HG03575 (cell line): Measurements from ENCODE around the gene GPC5.
"Not testable (repeated sequence)": the region's sequence is repeated elsewhere in the genome, so short reads cannot be mapped to it uniquely, and the experiment has no call there.

Source experiments
- ATAC-seq: cut with Tn5 transposase; IDR thresholded peaks from one replicate; pipeline ENCODE4 v1.9.1; 2021; ENCODE audit not compliant: unreplicated experiment, insufficient number of reproducible peaks, low FRiP score; ENCODE audit errors: extremely low read depth

The GPC5 gene

DNA sequence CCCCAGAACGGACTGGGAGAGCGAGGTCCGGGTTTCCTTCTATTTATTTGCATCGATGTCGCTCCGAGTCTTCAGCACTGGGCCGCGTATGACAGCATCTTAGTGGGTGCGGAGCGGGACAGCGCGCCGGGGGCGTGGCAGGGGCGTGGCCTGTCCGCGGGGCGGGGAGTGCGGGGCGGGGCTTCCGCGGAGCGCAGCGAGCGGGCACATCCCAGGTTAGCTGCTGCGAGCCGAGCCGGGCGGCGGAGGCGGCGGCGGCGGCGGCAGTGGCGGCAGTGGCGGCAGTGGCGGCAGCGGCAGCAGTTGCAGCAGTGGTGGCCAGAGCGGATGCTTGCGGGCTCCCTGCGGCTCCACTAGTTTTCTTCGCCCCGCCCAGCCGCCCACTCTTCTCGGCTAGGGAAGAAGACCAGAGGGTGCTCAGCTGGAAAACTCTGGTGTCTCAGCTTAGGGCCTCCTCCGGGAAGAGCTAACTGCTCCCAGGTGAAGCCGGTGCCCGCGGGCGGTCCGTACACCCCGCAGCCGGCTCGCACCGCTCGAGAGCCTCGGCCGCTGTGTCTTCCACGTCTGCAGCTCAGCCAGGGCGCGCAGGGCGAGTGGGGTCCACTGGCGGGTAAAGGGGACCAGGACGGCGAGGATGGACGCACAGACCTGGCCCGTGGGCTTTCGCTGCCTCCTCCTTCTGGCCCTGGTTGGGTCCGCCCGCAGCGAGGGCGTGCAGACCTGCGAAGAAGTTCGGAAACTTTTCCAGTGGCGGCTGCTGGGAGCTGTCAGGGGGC, at the start of gene GPC5:
TSS of gene GPC5 (plus strand) at position 209 of the 776 bp plus-strand sequence.
- peak; percentile 70 for ATAC-seq

GRCh38 chr13:91348906-91349435, 49.5 kb upstream of the GPC5 start:
- peak; percentile 22 for ATAC-seq

DNA sequence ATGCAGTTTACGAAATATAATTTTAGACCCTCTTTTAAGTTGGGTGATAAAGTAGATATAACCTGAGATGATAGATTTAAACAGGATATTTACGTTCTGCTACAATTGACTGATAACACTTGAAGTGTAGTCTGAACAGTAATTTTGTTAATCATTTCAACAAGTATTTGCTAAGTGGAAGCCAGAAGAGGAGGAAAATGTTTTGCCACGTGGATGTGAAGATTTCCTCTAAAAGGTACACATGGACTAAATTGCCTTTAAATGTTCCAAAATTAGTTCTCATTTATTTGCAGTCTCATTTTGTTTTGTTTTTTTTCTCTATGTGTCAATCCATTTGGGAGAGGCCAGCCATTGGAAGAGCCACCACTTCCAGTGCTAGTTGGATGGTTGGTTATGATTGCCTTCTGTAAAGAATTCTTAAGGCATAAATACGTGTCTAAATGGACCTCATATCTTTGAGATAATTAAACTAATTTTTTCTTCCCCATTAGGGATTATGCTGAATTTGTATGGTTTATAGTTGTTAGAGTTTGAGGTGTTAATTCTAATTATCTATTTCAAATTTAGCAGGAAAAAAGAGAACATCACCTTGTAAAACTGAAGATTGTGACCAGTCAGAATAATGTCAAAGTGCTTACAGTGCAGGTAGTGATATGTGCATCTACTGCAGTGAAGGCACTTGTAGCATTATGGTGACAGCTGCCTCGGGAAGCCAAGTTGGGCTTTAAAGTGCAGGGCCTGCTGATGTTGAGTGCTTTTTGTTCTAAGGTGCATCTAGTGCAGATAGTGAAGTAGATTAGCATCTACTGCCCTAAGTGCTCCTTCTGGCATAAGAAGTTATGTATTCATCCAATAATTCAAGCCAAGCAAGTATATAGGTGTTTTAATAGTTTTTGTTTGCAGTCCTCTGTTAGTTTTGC, 48.2 kb upstream of the GPC5 start:
- no peak for ATAC-seq

DNA sequence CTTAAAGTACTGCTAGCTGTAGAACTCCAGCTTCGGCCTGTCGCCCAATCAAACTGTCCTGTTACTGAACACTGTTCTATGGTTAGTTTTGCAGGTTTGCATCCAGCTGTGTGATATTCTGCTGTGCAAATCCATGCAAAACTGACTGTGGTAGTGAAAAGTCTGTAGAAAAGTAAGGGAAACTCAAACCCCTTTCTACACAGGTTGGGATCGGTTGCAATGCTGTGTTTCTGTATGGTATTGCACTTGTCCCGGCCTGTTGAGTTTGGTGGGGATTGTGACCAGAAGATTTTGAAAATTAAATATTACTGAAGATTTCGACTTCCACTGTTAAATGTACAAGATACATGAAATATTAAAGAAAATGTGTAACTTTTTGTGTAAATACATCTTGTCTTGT, 47.3 kb upstream of the GPC5 start:
- ATAC-seq, result no peak

DNA sequence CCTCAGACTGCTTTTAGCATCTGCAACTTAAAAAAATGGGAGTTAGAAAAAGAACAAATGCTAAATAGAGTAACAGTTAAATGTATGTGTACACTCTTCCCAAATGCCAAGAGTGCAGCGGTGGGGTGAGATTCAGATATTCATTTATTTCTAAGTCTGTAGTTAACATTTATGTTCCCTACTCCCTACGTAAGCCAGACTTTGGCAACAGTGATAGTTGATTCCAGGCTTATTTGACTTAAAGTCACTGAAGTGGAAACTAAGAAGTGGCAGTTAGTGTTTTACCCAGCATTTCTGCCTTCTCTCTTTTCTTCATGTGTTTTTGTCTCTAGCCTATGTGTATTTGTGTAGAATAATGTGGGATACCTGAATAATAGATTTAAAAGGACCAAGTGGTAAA, 46.4 kb upstream of the GPC5 start:
- ATAC-seq, result no peak

DNA sequence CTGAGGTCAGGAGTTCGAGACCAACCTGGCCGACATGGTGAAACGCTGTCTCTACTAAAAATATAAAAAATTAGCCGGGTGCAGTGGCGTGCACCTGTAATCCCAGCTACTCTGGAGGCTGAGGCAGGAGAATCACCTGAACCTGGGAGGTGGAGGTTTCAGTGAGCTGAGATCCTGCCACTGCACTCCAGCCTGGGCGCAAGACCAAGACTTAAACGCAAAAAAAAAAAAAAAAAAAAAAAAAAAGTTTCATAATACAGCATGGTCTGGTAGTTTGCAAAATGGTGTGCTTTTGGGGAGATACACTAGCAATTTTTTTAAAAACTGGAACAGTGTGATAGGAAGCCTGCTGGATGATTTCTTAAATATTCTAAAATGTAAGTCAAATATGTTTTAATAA, 45.5 kb upstream of the GPC5 start:
- not testable (repeated sequence) for ATAC-seq

DNA sequence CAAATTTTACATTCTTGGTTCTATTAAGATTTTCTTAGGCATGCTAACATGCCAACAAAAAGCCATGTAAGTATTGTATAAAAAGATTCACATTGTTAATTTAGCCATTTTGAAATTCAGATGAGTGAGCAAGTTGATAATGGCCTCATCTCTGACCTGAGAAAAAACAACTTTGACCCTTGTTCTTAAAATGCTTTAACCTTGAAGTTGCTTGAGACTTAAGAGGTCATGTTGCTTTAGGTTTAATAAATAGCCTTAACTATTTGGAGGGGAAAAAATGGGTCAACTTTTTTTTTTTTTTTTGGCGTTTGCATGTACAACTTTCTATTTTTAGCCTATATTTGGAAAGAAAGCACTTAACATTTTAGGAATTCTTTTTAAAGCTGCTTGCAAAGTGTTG, 44.9 kb upstream of the GPC5 start:
- ATAC-seq, result no peak

GRCh38 chr13:91355099-91355825, 43.2 kb upstream of the GPC5 start:
- no peak for ATAC-seq

- no peak for ATAC-seq
Measured at GRCh38 chr13:91355826-91356710, 42.4 kb upstream of the GPC5 start.

- ATAC-seq, result no peak
Measured at GRCh38 chr13:91356919-91357612, 41.4 kb upstream of the GPC5 start.

GRCh38 chr13:91357613-91358386, 40.6 kb upstream of the GPC5 start:
- ATAC-seq, result no peak

- ATAC-seq, result no peak
Measured at GRCh38 chr13:91358387-91358782, 40.0 kb upstream of the GPC5 start.

DNA sequence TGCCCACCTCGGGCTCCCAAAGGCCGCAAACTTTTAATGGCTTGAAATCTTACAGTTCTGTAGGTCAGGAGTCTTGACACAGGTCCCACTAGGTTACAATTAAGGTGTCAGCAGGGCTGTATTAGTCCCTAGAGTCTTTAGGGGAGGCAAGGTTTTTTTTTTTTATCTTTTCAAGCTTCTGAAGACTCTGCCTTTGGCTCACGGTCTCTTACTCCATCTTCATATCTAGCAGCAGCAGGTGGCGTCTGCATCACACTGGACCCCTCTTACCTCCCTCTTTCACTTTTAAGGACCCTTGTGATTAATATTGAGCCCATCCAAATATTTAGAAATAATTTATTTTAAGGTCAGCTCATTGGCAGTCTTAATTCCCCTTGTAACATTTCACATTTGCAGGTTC, 39.3 kb upstream of the GPC5 start:
- ATAC-seq, result no peak

DNA sequence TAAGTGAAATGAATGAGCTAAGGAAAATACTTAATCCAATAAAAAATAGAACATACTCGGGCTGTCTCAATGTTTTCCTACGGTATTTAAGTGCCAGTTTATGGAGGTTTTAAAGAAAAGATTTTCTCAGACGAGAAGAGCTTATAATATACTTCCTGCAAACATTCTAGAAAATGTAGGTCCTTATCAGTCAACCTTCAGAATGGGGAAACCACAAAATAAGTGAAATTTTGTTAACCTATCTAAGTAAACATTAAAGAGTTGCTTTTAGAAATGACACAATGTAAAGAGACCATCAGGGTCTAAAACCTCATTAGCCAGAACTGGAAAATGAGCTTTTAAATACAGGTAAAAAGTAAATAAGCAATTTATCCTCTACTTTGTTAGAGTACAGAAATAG, 38.8 kb upstream of the GPC5 start:
- ATAC-seq, result no peak

GRCh38 chr13:91360246-91360751, 38.1 kb upstream of the GPC5 start:
- ATAC-seq, result no peak

- no peak for ATAC-seq
Measured at GRCh38 chr13:91361755-91362271, 36.6 kb upstream of the GPC5 start.

DNA sequence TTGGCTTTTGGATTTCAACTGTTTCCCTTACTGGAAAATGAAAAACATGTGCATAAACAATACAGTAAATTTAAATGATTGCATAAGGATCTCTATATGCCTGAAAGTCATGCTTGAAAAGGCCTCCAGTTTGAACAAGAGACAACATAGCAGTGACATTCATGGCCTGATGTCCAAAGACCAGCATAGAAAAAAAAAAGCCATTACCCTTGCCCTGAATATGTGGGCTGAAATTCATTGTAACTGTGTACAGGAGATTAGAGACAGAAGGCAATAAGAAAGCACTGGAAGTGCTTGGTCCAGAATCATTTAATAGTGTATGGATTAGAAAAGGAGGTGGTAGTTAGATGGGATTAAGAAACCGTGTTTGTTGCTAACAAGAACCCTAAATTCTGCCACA, 35.5 kb upstream of the GPC5 start:
- no peak for ATAC-seq
